GM21786 (cell line): ENCODE results near the gene CDC73.

Source experiments
- ATAC-seq: cut with Tn5 transposase; IDR thresholded peaks from one replicate; pipeline ENCODE4 v1.9.1; 2021; ENCODE audit not compliant: unreplicated experiment

The CDC73 gene

DNA sequence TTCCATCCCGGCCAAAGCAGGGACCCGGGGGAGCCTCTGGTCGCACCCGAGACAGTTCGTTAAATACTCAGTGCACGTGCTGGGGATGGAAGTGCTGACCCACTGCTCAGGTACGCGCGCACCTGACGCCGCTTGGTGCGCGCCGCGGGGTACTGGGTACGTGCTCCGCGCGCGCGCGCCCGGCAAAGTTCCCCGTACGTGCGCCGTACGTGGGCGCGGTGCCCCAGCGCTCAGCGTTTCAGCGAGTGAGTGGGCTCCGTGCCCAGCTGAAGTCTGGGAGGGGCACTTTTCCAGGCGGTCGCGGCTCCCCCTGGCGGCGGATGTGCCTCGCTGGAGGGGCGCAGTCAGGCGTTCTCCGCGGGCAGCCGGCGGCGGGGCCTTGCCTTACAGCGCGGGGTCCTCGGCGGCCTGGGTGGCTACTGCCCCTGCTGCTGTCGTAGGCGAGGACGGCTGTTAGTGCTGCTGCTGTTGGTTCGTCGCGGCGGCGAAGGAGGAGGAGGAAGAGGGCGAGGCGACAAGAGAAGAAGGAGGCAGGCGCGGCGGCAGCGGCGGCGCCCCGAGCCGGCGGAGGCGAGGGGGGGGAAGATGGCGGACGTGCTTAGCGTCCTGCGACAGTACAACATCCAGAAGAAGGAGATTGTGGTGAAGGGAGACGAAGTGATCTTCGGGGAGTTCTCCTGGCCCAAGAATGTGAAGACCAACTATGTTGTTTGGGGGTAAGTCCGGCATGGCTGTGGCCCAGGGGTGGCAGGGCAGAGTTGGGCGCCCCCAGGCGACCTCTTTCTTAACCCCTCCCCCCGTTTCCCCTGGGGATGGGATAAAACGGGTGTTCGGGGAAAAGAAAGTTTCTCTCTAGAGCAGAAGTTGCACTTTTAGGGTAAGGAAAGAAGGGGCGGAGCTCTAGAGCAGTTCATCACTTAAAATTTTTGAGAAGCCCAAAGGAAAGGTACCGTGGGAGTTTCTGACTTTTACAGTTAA, at the start of gene CDC73:
CDC73 (plus strand) TSS at position 416 of the 978 bp plus-strand sequence; CDS start at position 586, 170 bp downstream.
- peak; percentile 91 for ATAC-seq

DNA sequence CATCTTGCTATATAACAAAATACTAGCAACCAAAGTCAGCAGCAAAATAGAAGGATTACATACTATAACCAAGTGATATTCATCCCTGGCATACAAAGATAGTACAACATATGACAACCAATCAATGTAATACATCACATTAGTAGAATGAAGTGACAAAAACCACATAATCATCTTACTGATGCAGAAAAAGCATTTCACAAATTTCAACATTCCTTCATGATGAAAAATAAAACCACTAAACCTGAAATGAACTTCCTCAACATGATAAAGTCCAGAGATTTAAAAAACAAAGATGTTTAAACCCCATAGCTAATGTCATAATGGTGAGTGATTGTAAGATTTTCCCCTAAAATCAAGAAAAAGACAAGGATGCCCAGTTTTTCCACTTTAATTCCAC, 43.8 kb upstream of the CDC73 start:
- no peak for ATAC-seq

DNA sequence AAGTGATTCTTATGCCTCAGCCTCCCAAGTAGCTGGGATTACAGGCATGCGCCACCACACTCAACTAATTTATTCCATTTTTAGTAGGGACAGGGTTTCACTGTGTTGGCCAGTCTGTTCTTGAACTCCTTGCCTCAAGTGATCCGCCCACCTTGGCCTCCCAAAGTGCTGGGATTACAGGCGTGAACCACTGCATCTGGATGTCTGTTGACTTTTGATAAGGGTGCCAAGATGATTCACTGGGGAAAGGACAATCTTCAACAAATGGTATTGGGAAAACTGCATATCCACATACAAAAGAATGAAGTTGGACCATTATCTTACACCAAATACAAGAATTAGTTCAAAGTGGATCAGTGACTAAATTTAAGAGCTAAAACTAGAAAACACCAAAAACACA, 42.6 kb upstream of the CDC73 start:
- no peak for ATAC-seq

DNA sequence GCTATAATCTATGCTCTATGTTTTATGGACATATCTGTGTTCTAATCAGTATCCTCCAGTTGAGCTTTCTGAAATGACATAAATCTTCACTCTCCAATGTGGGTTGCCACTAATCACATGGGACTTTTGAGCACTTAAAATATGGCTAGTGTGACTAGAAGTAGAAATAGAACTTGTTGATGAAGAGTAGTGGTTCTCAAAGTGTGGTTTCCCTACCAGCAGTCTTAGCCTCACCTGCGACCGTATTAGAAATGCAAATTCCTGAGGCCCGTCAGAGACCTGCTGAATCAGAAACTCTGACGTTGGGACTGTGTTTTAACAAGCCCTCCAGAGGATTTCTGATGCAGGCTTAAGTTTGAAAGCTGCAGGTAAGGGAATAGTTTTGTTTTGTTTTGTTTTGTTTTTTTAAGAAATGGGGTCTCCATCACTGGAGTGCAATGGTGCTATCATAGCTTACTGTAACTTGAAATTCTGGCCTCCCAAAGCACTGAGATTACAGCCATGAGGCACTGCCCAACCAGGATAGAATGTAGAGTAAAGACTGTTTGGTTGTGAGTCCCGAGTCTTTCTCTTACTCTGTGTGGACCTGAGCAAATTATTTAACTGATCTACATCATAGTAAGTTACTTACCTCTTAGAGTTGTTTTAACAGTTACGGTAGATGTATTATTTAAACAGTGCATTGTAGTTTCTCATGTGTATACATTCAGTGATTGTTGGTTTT, 38.3 kb upstream of the CDC73 start:
- peak; percentile 93 for ATAC-seq

DNA sequence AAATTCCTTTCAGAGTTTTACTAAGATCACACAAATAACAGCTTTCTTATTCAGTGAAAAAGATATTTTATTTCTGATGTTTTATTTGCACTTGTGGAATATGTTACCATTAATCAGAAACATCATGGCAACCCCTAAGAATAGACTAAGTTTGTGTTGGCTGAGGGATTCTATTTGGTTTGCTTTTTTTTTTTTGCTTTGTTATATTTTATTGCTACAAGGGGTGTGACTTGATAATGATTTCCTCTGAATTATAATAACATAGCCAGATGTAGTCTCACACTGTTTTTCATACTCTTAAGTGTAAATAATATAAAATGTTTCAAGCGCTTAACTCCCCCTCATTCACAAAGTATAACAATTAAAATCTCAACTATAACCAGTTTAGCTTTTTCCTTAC, 36.6 kb upstream of the CDC73 start:
- no peak for ATAC-seq

DNA sequence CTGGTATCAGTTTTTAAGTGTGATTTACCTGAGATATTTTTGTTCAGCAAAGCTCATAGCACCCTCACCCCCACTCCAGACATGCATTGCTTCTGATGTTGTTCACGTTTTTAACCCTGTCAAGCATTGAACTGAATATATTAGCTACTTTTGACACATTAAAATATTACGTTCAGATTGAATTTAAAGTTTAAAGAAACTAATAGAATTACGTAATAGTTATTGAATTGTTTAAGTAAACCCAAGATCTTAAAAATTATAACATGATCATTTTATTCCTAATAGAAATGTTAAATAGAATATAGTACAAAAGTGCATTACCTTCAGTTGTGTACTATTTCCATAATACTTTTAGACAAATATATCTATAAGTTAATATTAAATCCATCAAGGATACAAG, 35.5 kb upstream of the CDC73 start:
- ATAC-seq = no peak

DNA sequence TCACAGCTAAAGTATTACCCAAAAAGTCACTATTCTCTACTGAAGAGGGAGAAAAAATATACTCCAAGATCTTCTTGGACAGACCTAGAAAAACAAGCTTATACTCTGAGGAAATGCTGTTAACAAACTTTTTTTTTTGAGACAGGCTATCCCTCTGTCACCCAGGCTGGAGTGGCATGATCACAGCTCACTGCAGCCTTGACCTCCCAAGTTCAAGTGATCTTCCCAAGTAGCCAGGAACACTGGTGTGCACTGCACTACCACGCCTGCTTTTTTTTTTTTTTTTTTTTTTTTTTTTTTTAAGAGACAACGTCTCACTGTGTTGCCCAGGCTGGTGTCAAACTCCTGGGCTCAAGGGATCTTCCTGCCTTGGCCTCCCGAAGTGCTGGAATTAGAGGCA, 33.9 kb upstream of the CDC73 start:
- ATAC-seq = no peak

DNA sequence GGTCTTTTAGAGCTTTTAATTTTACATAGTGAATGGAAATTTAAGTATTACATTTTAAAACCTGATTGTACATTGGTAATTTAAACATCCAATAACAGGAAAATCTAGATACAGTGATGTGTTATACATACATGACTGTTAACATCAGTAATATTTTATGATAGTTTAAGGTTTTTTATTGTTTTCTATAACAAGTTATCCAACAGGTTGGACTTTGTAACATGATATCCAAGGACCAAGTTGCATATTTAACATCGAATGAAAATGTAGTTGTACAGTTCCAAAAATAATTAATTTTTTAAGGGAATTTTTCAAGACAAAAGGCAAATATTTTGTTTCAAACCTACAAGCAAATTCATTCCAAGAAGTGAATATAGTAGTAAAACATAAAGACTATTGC, 31.0 kb upstream of the CDC73 start:
- no peak for ATAC-seq

DNA sequence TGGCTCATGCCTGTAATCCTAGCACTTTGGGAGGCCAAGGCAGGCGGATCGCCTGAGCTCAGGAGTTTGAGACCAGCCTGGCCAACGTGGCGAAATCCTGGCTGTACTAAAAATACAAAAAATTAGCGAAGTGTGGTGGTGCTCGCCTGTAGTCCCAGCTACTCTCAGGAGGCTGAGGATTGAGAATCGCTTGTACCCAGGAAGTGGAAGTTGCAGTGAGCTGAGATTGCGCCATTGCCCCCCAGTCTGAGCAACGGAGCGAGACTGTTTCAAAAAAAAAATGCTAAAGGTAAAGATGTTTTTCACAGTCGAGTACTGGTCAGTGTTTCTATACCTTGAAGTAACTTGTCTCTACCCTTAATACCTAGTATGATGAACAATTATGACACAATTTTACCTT, 27.7 kb upstream of the CDC73 start:
- no peak for ATAC-seq

DNA sequence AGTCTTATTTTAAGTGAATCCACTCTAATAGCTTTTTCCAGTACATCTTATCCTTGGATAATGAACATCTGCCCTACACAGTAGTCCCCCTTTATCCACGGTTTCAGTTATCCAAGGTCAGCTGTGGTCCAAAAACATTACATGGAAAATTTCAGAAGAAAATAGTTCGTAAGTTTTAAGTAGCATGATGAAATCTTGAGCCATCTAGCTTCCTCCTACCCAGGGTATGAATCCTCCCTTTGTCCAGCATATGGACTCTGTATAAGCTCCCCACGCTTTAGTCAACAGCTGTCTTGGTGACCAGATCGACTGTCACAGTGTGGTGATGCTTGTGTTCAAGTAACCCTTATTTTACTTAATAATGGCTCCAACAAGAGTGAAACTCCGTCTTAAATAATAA, 19.2 kb upstream of the CDC73 start:
- no peak for ATAC-seq

DNA sequence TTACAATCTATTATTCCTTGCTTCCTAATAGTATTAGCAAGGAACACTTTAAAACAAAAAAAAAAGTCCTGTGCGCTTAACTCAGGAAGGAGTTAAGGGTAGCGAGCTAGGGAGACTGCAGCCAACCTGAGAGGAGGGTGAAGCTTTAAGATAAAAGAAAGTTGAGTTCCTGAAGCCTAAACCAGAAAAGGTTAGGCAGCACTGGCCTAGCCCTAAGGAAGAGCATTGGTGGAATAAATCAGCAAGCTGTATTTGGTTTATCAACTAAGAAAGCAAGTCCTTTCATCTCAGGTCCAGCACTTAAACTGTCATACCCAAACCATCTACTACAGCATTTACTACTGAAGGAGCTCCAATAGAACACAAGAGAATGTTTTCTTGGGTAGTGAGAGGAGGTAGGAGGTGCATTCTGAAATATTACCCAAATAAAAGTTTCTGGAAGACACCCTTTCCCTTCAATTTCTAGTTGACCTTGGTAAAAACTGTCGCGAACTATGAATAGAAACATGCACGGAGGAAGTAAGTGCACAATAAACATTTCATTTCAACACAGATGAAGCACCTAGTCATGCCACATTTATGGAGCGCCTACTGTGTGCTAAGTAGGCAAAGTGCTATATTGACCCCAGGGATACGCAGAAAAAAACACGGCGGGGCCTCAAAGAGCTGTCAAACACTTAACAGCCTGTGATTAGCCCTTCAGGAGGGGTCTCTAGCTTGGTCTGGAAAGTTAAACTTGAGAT, 17.9 kb upstream of the CDC73 start:
- ATAC-seq = no peak

DNA sequence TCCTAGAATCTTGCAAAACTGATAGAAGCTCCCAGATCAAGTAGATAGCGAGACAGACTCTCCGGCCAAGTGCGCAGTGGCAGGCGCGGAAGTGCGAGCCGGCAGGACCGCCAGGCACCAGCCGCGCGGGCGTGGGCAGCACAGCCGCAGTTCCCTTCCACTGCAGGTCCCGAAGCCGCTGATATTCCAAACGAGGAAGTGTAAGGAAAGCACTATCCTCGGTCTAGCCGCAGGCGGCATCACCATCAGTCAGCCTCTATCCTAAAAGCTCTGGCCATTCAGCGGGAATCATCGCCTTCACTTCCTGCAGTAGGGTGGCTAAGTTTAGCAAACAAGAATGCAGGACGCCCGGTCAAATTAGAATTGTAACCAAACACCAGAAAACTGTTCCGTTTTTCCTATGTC, 17.3 kb upstream of the CDC73 start:
- ATAC-seq = peak; percentile 33

DNA sequence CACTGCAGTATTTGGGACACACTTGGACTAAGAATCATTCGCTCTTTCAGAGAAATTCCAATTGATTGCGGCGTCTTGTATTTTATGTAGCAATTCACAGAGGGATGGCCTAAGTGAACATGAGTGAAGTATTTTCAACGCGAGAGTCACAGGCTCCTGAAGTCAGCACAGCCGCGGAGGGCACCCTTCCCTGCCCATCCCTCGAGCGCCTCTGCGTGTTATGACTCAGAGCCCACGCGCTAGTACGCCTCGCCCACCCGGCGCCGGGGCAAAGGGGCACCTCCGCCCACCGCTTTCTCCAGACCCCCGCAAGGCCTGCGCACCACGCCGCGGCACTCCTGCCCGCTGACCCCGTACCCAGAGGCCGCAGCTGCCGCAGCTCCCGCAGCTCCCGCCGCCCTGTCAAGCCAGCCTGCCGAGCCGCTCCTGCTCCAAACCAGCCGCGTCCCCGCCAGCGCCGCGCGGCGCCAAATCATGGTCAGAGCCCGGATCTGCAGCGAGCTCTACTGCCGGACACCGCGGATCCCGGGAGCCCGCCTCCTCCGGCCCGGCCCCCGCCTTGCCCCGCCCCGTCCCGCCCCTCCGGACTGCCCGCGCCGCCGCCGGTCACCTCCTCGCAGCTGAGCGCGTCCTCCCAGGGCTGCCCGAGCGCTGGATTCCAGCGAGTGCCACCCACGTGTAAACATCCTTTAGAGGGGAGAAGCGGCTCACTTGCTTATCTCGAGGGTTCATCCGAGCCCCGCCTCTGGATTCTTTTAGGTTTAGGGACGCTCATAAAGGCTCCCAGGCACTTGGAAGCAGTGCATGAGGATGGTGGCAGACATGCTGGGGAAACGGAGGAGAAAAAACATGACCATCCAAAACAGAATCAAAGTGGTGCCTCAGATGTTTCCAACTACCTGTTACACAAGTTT, 16.7 kb upstream of the CDC73 start, which contains the start of gene GLRX2:
GLRX2 (minus strand) TSS at position 508 of the 914 bp plus-strand sequence; CDS start at position 476, 32 bp downstream.
- ATAC-seq = peak; percentile 91

DNA sequence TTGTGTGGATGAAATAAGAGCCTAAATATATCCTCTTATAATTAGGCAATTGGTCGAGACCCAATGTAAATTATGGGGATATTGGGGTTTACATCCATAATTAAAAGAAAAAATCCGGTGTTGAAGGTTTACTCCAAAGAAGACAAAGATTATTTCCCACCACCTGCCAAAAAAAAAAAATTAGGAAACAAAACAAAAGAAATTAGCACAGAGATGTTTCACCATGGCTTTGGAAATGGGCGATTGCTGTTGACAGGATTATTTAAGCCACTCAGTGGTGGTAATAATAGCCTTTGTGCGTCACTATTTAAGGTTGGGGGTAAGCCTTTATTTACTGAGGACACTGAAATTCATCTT, 16.0 kb upstream of the CDC73 start:
- ATAC-seq = no peak

DNA sequence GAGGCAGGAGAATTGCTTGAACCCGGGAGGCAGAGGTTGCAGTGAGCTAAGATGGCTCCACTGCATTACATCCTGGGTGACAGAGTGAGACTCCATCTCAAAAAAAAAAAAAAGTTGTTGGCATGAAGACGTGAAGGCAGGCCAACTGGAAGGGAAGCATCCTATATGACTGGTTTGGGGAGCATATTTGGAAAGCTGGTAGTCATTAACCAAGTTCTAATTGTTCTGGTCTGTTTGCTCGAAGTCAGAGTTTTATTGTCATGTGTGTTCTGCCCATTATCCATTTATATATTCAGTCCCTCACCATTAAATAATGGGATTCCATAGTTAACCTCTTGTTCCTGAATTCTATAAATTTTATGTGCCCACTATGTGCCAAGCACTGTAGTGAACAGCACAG, 13.4 kb upstream of the CDC73 start:
- no peak for ATAC-seq

DNA sequence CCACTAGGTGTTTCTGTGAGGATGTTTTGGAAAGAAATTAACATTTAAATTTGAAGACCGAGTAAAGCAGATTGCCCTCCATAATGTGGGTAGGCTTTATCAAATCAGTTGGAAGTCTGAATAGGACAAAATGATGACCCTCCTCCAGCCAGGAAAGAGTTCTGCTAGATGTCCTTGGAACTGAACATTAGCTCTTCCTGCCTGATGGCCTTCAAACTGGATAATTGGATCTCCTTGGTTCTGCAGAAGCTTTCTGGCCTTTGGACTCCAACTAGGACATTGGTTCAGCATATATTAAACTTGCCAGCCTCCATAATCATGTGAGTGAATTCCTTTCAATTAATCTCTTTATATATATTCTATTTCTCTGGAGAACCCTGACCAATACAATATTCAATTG, 12.2 kb upstream of the CDC73 start:
- no peak for ATAC-seq

DNA sequence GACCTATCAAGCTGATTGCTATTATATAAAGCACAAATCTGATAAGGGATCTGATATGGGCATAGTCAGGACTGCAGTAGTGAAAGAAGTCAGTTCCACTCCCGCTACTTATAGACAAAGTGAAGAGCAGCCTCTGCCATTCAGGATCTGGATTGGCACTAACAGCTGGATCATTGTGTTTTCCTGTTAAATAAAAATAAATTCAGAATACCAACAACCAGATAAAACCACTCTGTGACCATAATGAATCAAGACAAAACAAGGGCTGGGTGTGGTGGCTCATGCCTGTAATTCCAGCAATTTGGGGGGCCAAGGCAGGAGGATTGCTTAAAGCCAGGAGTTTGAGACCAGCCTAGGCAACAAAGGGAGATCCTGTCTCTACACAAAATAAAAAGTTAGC, 11.6 kb upstream of the CDC73 start:
- no peak for ATAC-seq

DNA sequence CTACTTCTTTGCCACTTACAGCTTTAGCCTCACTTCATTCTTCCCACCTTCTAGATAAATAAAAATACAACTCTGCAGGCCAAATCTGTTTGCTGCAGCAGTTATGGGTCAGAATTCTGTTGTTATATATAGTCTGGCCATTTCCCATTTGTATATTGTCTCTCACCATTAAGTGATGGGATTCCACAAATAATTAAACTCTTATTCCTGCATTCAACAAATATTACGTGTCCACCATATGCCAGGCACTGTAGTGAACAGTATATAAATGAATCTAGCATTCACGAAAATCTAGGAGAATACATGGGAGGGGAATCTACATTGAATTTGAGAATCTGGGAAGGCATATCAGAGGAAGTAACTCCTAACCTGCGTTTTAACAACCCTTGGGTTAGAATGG, 11.0 kb upstream of the CDC73 start:
- ATAC-seq = no peak

DNA sequence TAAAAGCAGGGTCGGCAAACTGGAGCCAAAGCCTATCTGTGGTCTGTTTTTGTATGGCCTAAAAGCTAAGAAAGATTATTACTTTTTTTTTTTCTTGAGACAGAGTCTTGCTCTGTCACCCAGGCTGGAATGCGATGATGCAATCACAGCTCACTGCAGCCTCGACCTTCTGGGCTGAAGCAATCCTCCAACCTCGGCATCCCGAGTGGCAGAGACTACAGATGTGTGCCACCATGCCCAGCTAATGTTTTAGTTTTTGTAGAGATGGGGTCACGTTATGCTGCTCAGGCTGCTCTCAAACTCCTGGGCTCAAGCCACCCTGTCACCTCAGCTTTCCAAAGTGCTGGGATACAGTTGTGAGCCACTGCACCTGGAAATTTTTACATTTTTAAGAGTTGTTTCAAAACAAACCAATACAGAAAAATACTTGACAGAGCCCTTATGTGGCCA, 10.2 kb upstream of the CDC73 start:
- ATAC-seq = no peak

DNA sequence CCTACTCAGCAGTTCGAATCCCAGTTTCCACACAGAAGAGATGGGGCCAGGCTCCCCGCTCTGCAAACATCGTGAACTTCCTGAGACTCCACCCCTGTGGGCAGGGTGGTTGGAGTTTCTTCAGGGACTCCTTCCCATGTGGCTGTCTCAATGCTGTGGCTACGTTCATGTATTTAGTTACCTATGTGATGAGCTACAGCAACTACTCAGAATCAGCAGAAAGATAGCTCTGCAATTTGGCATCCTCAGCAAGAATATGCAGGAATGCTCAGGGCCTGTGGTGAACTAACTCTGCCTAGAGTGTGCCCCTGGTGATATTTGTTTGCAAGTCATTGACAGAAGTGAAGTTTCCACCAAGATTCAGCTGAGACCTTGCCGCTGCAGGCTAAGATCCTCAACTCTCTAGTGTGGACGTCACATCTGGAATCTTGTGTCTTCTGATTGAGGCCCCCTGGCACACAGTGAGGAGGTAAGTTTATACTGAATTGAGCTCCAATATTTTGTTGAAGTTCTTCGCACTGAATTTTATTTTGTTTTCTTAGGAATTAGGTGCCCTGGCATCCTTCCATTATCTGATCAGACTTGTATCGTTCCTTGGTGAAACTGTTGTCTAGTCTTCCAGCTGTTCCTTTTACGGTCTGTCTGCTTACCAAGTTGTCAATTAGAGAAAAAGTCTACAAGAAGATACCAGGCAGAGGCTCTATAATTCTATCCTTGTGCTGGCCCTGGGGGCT, 8.4 kb upstream of the CDC73 start:
- ATAC-seq = no peak
